A673 (cell line): ENCODE data around the gene SERINC2. TPM values are rescaled to one million over a fixed set of nuclear protein-coding genes. Genes with fewer than 3 reads are reported as not detected.

Experiments
- BruUV-seq: library from RNA; stranded (reverse); fragments of 400-500 nt; replicated peaks from 2 replicates; lab custom pipeline; 2021; lab: Mats Ljungman, UMichigan
- CTCF ChIA-PET: fragments of 300-600 bp; sonication (Branson Sonifier 250); formaldehyde crosslinking; loops from one replicate; lab custom pipeline; 2022; ENCODE audit warnings: antibody characterized with exemption; lab: Charles Lee
- POLR2A ChIA-PET: fragments of 300-600 bp; sonication (Branson Sonifier 250); formaldehyde crosslinking; loops from one replicate; lab custom pipeline; 2022; ENCODE audit warnings: antibody characterized with exemption; ENCODE audit not compliant: low non-redundant PET; lab: Charles Lee
- DNase-seq: peaks from one replicate; pipeline ENCODE4 v3.0.0-alpha.2; 2015; ENCODE audit warnings: low spot score
- H3K27ac ChIP-seq: fragments of 200-600 bp; sonication (generic); 2 replicates; pipeline ENCODE4 v1.5.1; 2016; ENCODE audit warnings: mixed run types, low read depth, mild to moderate bottlenecking, mixed read lengths, antibody characterized with exemption, low read length; ENCODE audit not compliant: poor library complexity, severe bottlenecking
- H3K27me3 ChIP-seq: fragments of 200-600 bp; sonication (generic); replicated peaks from 2 replicates; pipeline ENCODE4 v1.6.1; 2017; ENCODE audit warnings: mixed run types, low read depth, mild to moderate bottlenecking, mixed read lengths, antibody characterized with exemption, low read length; ENCODE audit not compliant: insufficient read depth, poor library complexity
- H3K36me3 ChIP-seq: fragments of 200-600 bp; sonication (generic); 2 replicates; pipeline ENCODE4 v1.6.1; 2016; ENCODE audit warnings: mixed run types, mild to moderate bottlenecking, mixed read lengths, antibody characterized with exemption, low read length; ENCODE audit not compliant: insufficient read depth, poor library complexity, severe bottlenecking
- H3K4me1 ChIP-seq: fragments of 200-600 bp; sonication (generic); 2 replicates; pipeline ENCODE4 v1.6.1; 2017; ENCODE audit warnings: mixed run types, mild to moderate bottlenecking, mixed read lengths, antibody characterized with exemption, low read length; ENCODE audit not compliant: insufficient read depth, poor library complexity, severe bottlenecking
- H3K4me3 ChIP-seq: fragments of 200-600 bp; sonication (generic); 2 replicates; pipeline ENCODE4 v1.5.1; 2016; ENCODE audit warnings: low read depth, mixed run types, mild to moderate bottlenecking, mixed read lengths, low read length; ENCODE audit not compliant: poor library complexity, severe bottlenecking
- H3K9me3 ChIP-seq: fragments of 200-600 bp; sonication (generic); 2 replicates; pipeline ENCODE4 v1.6.1; 2016; ENCODE audit warnings: mixed run types, low read depth, mild to moderate bottlenecking, mixed read lengths, antibody characterized with exemption, low read length; ENCODE audit not compliant: poor library complexity, severe bottlenecking
- CTCF ChIP-seq: fragments of 300-800, 200-600 bp; sonication (generic); conservative IDR thresholded peaks from 2 replicates; pipeline ENCODE4 v1.5.1; 2017; ENCODE audit warnings: low read depth, mild to moderate bottlenecking, antibody characterized with exemption, low read length, moderate library complexity, mixed read lengths
- EZH2 ChIP-seq: fragments of 200-600 bp; sonication (generic); IDR thresholded peaks from 2 replicates; pipeline ENCODE4 v1.6.1; 2017; ENCODE audit warnings: borderline replicate concordance, low read depth, mild to moderate bottlenecking, mixed read lengths, antibody characterized with exemption, low read length; ENCODE audit not compliant: poor library complexity, severe bottlenecking
- intact Hi-C: fragments of 100-400 bp; cut with micrococcal nuclease; formaldehyde crosslinking; loops from one replicate; pipeline ENCODE4 v1.10.0; 2022; ENCODE audit not compliant: unreplicated experiment
- total RNA-seq: library from RNA; stranded (reverse); gene quantifications from 2 replicates; pipeline ENCODE4 v1.2.3, GENCODE V29; 2021

Gene SERINC2
- total RNA-seq, 1 experiment from 2014 or later: 0.30 TPM

- CTCF ChIA-PET: no interaction called here
Measured at GRCh38 chr1:31408788-31409318, 4.2 kb upstream of the SERINC2 start.

GRCh38 chr1:31409946-31410858 lies 2.8 kb upstream of the SERINC2 start:
- BruUV-seq: no TSS peak
- Histone ChIP-seq H3K4me3 (no peak overlapping the region), H3K4me1 (peaks cover 8% of the 10 kb centered on the region), H3K9me3 (no peaks in the 10 kb centered on the region), H3K36me3 (no peaks in the 10 kb centered on the region), H3K27ac (no peak overlapping the region), H3K27me3 (peaks cover 48% of the 10 kb centered on the region)
- POLR2A ChIA-PET: no interaction called here
- TF ChIP-seq EZH2 (no peak), CTCF (no peak)
- DNase-seq: no peak
- intact Hi-C loops: no loop called here
- CTCF ChIA-PET: no interaction called here

More at GRCh38 chr1:31408788-31409318, 4.2 kb upstream of the SERINC2 start:
- Histone ChIP-seq H3K36me3 (no peaks in the 10 kb centered on the region), H3K27ac (no peak overlapping the region), H3K9me3 (no peaks in the 10 kb centered on the region), H3K4me1 (peaks cover 3% of the 10 kb centered on the region), H3K27me3 (peaks cover 35% of the 10 kb centered on the region), H3K4me3 (no peak overlapping the region)
- no peak for DNase-seq
- TF ChIP-seq EZH2 (no peak), CTCF (no peak)
- no TSS peak for BruUV-seq
- intact Hi-C loops: no loop called here
- POLR2A ChIA-PET: interaction anchor here (0.6 kb wide), 1 partner anchor 14 kb away, joined by 3 read pairs; no protein-coding TSS in a partner anchor

GRCh38 chr1:31410871-31411270 lies 2.1 kb upstream of the SERINC2 start:
- no peak overlapping the region for H3K4me3 ChIP-seq
- intact Hi-C loops: no loop called here
- DNase-seq: no peak
- H3K27me3 ChIP-seq: peaks cover 48% of the 10 kb centered on the region
- no peak overlapping the region for H3K27ac ChIP-seq
- CTCF ChIA-PET: no interaction called here
- BruUV-seq: no TSS peak
- peaks cover 8% of the 10 kb centered on the region for H3K4me1 ChIP-seq
- H3K9me3 ChIP-seq: no peaks in the 10 kb centered on the region
- H3K36me3 ChIP-seq: no peaks in the 10 kb centered on the region
- POLR2A ChIA-PET: no interaction called here
- TF ChIP-seq CTCF (no peak), EZH2 (no peak)
